NCI-H82 (cell line): ENCODE results near the gene HOXC9.

Experiments used
- DNase-seq: peaks from one replicate; lab custom pipeline; 2025; lab: John Stamatoyannopoulos, UW

The HOXC9 gene

GRCh38 chr12:54015018-54015931 lies 15.3 kb downstream of the HOXC9 start:
- DNase-seq: no peak

GRCh38 chr12:54016051-54016450 lies 16.1 kb downstream of the HOXC9 start:
- DNase-seq: no peak

- no peak for DNase-seq
Measured at GRCh38 chr12:54016478-54016964, 16.6 kb downstream of the HOXC9 start.

- peak; percentile 93 for DNase-seq
Measured at GRCh38 chr12:54017027-54017788, 17.2 kb downstream of the HOXC9 start.

GRCh38 chr12:54017878-54018467 lies 18.0 kb downstream of the HOXC9 start:
- DNase-seq: peak; percentile 99

GRCh38 chr12:54018468-54018984 lies 18.6 kb downstream of the HOXC9 start:
- DNase-seq: peak; percentile 88

- DNase-seq: peak; percentile 82
Measured at GRCh38 chr12:54019091-54019811, 19.3 kb downstream of the HOXC9 start.

GRCh38 chr12:54019924-54020590 lies 20.1 kb downstream of the HOXC9 start:
- DNase-seq: peak; percentile 77

GRCh38 chr12:54020591-54021405 lies 20.8 kb downstream of the HOXC9 start:
- DNase-seq: peak; percentile 74

- peak; percentile 87 for DNase-seq
Measured at GRCh38 chr12:54021432-54022013, 21.6 kb downstream of the HOXC9 start.

- DNase-seq: no peak
Measured at GRCh38 chr12:54022960-54023884, 23.3 kb downstream of the HOXC9 start.

GRCh38 chr12:54024127-54024526 lies 24.2 kb downstream of the HOXC9 start:
- no peak for DNase-seq

GRCh38 chr12:54024581-54025305 lies 24.8 kb downstream of the HOXC9 start:
- DNase-seq: no peak

GRCh38 chr12:54025499-54026405 lies 25.8 kb downstream of the HOXC9 start:
- no peak for DNase-seq

- no peak for DNase-seq
Measured at GRCh38 chr12:54026640-54027441, 26.9 kb downstream of the HOXC9 start.

- DNase-seq: no peak
Measured at GRCh38 chr12:54027442-54027786, 27.5 kb downstream of the HOXC9 start.
